Hindlimb muscle (tissue), 1 donor: Measurements from ENCODE around the gene CD247. TPM values are rescaled to one million over a fixed set of nuclear protein-coding genes. Genes with fewer than 3 reads are reported as not detected.

Source experiments
- DNase-seq: peaks from one replicate; pipeline ENCODE4 v3.0.0-alpha.2; 2013
- polyA plus RNA-seq: library from polyadenylated mRNA; unstranded; fragments of 120-200 nt; gene quantifications from one replicate; pipeline ENCODE4 v1.2.1, GENCODE V29; 2013; ENCODE audit not compliant: insufficient read length

CD247 gene
- polyA plus RNA-seq, 1 donor: 0.61 TPM

GRCh38 chr1:167435484-167435883 is 82.8 kb downstream of the CD247 start:
- DNase-seq: no peak

DNA sequence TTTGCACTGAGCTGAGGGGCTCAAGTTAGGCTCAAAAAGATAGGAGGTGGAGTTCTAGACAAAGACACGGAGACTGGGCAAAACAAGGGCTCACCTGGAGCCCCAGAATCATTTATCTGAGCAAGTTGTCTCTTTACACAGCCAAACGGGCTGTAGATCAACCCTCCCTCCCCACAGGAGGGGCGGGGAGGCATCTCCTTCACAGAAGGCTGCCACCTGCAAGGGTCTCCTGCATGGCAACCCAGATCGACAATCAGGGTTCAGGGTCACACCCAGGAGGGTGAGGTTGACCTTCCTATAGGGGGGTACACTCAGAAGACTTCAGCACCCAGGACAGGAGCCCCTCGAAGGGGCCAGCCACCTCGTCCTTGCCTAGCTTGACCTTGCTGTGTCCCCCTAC is 84.0 kb downstream of the CD247 start:
- no peak for DNase-seq

DNA sequence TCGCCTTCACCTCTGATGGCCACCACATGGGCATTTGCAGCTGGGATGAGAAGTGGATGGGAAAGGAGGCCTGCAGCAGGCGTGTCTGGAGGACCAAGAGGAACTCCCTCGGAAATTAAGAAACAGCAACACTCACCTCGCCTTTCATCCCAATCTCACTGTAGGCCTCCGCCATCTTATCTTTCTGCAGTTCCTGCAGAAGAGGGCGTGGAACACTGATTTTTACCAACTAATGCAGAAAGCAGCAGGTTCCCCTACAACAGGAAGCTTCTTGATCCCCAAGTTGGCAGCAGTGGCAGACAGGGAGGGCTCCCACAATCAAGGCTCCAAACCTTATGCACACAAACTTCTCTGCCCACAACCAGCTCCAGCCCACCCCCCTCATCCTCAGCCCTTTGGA is 84.4 kb downstream of the CD247 start:
- no peak for DNase-seq

DNA sequence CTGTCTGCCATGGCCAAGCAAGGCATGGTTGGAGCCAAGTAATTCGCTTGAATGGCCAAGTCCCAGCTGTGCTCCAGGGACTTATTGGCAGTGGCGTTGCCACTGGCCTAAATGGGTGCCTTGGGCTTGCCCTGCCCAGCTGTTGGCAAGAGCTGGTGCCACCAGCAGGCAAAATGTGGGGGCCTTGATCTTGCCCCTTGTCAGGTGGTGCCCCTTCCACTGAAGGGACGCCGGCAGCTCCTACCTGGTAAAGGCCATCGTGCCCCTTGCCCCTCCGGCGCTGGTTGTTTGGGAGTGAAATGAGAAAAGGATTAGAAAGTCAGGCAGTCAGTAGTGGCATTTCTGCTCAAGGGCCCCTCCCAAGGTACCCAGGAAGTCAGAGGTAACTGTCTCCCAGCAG is 85.5 kb downstream of the CD247 start:
- DNase-seq: no peak

GRCh38 chr1:167431909-167432650 is 86.2 kb downstream of the CD247 start:
- DNase-seq: no peak

GRCh38 chr1:167431261-167431908 is 86.9 kb downstream of the CD247 start:
- DNase-seq: no peak

DNA sequence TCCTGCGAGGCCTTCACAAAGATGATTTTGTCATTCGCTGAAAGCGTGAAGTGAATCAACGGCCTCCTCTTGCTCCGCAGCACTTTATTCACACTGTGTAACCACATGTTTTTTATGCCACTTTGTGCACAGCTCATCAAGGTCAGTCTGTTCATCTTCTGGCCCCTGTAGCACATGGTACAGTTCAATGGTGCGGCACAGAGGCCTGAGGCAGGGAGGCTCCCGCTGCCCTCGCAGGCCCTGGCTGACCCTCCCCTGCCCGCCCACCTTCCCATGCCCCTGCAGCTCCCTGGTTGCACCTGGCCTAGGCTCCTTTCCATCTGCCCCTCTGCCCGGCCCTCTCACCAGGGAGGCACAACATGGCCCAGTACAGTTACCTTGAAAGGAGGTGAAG is 87.5 kb downstream of the CD247 start:
- no peak for DNase-seq

- DNase-seq: no peak
These were observed 88.0 kb downstream of the CD247 start for GRCh38 chr1:167430134-167430848.

DNA sequence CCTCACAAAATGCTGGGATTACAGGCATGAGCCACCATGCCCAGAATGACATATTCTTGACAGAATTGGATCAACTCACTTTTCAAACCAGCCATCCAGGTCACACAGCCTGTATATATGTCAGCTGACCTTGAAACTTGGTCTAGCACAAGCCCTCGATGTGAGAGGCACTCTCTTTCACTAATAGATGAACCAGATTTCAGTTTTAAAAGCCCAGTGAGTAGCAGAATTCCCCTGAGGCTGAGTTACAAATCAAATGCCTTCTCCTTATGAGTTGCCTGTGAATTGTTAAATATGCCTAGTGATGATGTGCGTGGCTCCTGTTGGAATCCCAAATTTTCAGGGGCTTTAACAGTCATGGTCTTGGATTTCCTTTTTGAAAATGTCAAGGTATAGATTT is 88.7 kb downstream of the CD247 start:
- DNase-seq: no peak

DNA sequence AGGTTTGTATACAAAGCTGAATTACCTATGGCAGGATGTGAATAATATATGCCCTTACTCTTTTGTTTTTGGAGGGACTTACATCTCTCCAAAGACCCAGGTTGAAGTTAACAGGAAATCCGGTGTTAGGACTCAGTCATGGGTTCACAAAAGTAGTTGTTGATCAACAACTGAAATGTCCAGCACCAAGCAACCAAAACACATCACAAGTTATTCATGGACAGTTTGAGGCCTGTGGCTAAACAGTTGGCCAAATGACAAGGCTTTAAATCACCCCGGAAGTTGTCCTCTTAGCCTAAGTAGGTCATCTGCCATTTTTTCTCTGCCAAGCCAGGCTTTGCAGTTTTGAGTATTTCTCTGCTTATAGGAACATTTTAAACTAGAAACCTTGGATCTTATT is 89.9 kb downstream of the CD247 start:
- no peak for DNase-seq

DNA sequence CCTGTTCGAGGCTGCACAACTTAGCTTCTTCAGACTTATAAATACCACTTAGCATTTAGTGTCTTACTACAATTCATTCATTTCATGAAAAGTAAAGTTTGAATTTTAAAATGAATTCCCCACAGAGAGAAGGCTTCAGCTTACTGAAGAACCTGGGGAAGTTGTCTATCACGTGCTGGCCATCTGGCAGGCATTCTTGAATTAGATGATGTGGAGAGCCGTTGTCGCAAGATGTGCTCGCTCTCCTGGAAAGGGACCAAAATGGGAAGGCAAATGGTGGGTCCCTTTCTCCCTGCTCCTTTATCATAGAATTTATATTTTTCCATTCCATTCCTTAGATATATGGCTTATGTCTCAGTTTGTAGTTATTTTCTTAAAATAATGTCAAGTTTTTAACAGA is 90.5 kb downstream of the CD247 start:
- no peak for DNase-seq

DNA sequence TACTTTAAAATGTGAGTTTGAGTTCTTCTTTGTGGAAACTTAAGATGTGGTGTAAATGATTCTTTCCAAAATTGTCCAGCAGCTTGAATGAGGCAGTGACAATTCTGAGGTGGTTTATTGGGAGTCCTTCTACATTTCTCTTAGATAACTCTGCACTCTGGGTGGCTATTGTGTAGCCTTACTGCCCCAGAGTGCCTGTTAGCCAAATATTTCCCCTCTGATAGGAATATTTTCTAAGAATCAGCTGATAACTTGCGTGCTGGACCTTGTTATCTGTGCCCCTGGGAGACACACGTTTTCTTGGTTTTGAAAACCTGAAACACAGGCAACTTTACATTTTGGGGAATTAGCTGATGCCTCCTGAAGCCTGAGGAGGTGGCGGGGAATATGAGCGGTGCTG is 91.6 kb downstream of the CD247 start:
- DNase-seq: no peak

DNA sequence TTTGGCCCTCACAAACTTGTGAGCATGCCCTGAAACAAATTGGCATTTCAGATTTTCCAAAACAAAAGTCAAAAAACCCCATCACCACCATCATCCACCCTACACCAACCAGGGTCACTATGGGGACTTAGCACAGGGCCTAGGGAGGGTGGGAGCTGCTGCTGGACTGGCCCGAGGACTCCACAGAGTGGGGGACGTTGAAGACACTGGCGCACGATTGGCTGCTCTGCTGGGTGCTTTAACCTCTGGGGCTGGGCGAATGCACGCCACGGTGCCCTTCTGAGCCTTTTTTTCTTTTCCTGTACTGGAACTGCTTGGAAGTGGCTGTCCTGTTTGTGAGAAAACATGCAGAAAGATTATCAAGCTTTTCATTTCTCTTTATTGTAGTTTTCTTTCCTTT is 92.8 kb downstream of the CD247 start:
- DNase-seq: no peak

GRCh38 chr1:167423684-167424619 is 94.4 kb downstream of the CD247 start:
- no peak for DNase-seq

DNA sequence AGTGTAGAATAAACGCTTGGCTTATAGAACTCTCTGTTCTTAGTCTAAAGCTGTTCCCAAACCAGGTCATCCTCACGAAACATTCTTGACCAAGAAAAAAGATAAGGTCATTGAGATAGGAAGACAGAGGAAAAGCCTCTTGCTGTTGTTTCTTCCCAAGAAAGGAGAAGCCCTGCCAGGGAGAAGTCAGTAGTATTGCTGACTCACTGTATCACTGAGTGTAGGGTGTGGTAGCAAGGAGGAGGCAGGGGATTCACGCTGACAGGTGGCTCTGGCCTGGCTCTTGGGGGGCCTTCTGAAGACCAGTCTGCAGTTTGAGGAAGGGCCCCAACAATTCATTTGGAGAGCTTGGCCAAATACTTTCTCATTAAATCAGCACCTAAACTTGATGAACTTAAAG is 97.8 kb downstream of the CD247 start:
- DNase-seq: no peak

- DNase-seq: no peak
These were observed 99.1 kb downstream of the CD247 start for GRCh38 chr1:167419245-167419644.

GRCh38 chr1:167418391-167418790 is 99.9 kb downstream of the CD247 start:
- DNase-seq: no peak

- no peak for DNase-seq
These were observed 101.8 kb downstream of the CD247 start for GRCh38 chr1:167416506-167416905.

DNA sequence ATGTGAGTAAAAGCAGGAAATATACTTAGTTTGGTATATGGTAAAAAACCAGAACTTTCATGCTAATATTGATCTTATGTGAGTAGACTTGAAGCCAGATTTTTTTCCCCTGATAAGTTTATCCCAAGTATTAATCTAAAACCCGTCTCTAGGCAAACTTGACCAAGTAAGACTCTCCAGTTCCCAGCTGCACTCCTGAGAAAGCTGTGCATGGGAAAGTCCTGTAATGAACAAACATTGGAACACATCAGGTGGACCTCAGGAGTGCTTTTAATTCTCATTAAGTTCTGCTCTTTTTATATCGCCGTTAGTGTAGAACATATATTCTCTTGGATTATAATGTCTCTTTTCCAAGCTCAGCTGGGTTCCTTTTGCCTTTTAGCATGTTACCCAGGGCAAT is 105.0 kb downstream of the CD247 start:
- no peak for DNase-seq

GRCh38 chr1:167412920-167413319 is 105.4 kb downstream of the CD247 start:
- DNase-seq: no peak

DNA sequence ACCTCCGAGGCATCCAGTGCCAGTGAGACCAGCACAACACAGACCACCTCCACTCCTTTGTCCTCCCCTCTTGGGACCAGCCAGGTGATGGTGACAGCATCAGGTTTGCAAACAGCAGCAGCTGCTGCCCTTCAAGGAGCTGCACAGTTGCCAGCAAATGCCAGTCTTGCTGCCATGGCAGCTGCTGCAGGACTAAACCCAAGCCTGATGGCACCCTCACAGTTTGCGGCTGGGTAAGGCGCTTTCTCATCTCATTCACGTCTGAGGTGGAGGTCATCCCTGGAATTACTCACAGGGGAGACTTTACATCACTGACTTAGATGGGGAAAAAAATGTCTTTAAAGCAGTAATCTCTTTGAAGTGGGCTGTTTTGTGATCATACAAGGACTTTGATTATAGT is 106.3 kb downstream of the CD247 start:
- no peak for DNase-seq

- DNase-seq: no peak
These were observed 109.1 kb downstream of the CD247 start for GRCh38 chr1:167409183-167409582.

- no peak for DNase-seq
These were observed 110.0 kb downstream of the CD247 start for GRCh38 chr1:167408355-167408754.
